ENCODE results near the gene CRTC1.

Gene CRTC1

DNA sequence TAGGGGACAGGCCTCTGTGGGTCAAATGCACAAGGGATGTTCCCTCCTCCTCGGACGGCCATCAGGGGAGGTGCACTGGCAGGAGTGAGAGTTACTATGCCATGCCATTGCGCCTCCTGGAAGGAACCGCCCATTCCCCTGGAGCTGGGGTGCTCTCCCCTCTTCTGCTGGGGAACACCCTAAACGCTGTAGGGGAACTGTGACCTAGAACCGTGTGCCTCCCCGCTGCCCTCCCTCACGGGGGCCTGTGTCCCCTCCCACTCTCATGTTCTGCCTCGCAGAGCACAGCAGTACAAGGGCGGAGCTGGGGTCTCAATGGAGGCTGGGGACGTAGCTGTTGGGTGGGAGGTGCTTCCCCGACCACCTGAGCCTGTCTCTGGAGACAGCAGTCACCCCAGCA, 17.2 kb upstream of the CRTC1 start:
- TF ChIP-seq, protein P1, sequence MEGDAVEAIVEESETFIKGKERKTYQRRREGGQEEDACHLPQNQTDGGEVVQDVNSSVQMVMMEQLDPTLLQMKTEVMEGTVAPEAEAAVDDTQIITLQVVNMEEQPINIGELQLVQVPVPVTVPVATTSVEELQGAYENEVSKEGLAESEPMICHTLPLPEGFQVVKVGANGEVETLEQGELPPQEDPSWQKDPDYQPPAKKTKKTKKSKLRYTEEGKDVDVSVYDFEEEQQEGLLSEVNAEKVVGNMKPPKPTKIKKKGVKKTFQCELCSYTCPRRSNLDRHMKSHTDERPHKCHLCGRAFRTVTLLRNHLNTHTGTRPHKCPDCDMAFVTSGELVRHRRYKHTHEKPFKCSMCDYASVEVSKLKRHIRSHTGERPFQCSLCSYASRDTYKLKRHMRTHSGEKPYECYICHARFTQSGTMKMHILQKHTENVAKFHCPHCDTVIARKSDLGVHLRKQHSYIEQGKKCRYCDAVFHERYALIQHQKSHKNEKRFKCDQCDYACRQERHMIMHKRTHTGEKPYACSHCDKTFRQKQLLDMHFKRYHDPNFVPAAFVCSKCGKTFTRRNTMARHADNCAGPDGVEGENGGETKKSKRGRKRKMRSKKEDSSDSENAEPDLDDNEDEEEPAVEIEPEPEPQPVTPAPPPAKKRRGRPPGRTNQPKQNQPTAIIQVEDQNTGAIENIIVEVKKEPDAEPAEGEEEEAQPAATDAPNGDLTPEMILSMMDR (IDR thresholded peaks at IDR 0.05; ENCODE audit: borderline replicate concordance, extremely low read depth, low read length, poor library complexity, severe bottlenecking), result no peak
- TF ChIP-seq EZH2 (IDR thresholded peaks at IDR 0.05; ENCODE audit: borderline replicate concordance, low read depth, low read length, severe bottlenecking), result no peak
- no peak overlapping the region for H3K9ac ChIP-seq (ENCODE audit: low read depth, low read length)

DNA sequence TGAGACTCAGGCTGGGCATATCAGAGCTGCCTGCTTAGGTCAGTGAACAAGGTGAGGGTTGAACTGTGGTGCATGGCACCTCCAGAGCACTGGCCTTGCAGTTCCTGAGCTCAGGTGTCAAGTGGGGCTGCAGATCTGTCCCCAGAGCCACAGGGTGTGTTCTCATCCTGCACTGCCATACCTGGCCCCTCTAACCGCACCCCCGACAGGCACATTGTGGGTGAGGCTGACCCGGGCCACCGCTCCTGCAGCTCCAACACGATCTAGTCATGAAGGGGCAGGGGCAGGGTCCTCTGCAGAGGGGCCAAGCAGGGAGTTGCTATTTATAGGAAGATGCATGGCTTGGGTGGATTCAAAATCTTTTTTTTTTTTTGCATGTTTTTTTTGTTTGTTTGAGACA, 16.7 kb upstream of the CRTC1 start:
- Histone ChIP-seq H4K20me1 (ENCODE audit: insufficient read depth, low read length) (peaks cover 36% of the 10 kb centered on the region), H3K4me2 (ENCODE audit: insufficient read depth, low read length) (no peak overlapping the region), H3K9ac (ENCODE audit: low read depth, low read length) (no peak overlapping the region), H3K79me2 (ENCODE audit: insufficient read depth, low read length) (peaks cover 21% of the 10 kb centered on the region), H3K4me1 (ENCODE audit: insufficient read depth, low read length) (no peaks in the 10 kb centered on the region), H3K36me3 (ENCODE audit: insufficient read depth, low read length) (peaks cover 70% of the 10 kb centered on the region), H3K27ac (ENCODE audit: low read length) (no peak overlapping the region), H2AFZ (ENCODE audit: low read depth, low read length) (no peak overlapping the region), H3K4me3 (ENCODE audit: low read depth in 1 of 2, low read length in 2 of 2) (no peak overlapping the region), H3K27me3 (ENCODE audit: insufficient read depth, low read length, poor library complexity) (no peaks in the 10 kb centered on the region), H3K9me3 (ENCODE audit: insufficient read depth, low read length, severe bottlenecking) (no peaks in the 10 kb centered on the region)
- no peak for TF ChIP-seq EZH2 (IDR thresholded peaks at IDR 0.05; ENCODE audit: borderline replicate concordance, low read depth, low read length, severe bottlenecking)
- TF ChIP-seq, protein P1 (IDR thresholded peaks at IDR 0.05; ENCODE audit: borderline replicate concordance, extremely low read depth, low read length, poor library complexity, severe bottlenecking), result no peak
- DNase-seq (no peak), ATAC-seq (ENCODE audit: insufficient read depth, low read depth) (no peak)

More for the DNA sequence above, 17.2 kb upstream of the CRTC1 start:
- H4K20me1 ChIP-seq (ENCODE audit: insufficient read depth, low read length), result peaks cover 41% of the 10 kb centered on the region
- no peak overlapping the region for H3K4me2 ChIP-seq (ENCODE audit: insufficient read depth, low read length)
- ATAC-seq (ENCODE audit: insufficient read depth, low read depth) (no peak), DNase-seq (no peak)
- no peak overlapping the region for H3K4me3 ChIP-seq (ENCODE audit: low read depth in 1 of 2, low read length in 2 of 2)
- peaks cover 67% of the 10 kb centered on the region for H3K36me3 ChIP-seq (ENCODE audit: insufficient read depth, low read length)
- no peaks in the 10 kb centered on the region for H3K4me1 ChIP-seq (ENCODE audit: insufficient read depth, low read length)
- H3K27ac ChIP-seq (ENCODE audit: low read length), result no peak overlapping the region
- H3K27me3 ChIP-seq (ENCODE audit: insufficient read depth, low read length, poor library complexity), result no peaks in the 10 kb centered on the region
- H3K9me3 ChIP-seq (ENCODE audit: insufficient read depth, low read length, severe bottlenecking), result no peaks in the 10 kb centered on the region
- H3K79me2 ChIP-seq (ENCODE audit: insufficient read depth, low read length), result peaks cover 26% of the 10 kb centered on the region
- no peak overlapping the region for H2AFZ ChIP-seq (ENCODE audit: low read depth, low read length)

DNA sequence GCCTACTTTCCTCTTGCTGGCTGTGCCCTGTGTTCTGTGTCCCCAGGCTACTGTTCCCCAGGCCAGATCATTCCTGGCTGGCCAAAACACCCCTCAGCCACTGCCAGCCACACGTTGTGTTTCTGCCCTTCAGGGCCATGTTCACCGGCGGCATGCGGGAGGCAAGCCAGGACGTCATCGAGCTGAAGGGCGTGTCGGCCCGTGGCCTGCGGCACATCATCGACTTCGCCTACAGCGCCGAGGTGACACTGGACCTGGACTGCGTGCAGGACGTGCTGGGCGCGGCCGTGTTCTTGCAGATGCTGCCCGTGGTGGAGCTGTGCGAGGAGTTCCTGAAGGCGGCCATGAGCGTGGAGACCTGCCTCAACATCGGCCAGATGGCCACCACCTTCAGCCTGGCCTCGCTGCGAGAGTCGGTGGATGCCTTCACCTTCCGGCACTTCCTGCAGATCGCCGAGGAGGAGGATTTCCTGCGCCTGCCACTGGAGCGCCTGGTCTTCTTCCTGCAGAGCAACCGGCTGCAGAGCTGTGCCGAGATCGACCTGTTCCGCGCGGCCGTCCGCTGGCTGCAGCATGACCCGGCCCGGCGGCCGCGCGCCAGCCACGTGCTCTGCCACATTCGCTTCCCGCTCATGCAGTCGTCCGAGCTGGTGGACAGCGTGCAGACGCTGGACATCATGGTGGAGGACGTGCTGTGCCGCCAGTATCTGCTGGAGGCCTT, 15.8 kb upstream of the CRTC1 start:
- no peak overlapping the region for H3K4me2 ChIP-seq (ENCODE audit: insufficient read depth, low read length)
- no peak for ATAC-seq (ENCODE audit: insufficient read depth, low read depth)
- peaks cover 27% of the 10 kb centered on the region for H4K20me1 ChIP-seq (ENCODE audit: insufficient read depth, low read length)
- H3K36me3 ChIP-seq (ENCODE audit: insufficient read depth, low read length), result peaks cover 73% of the 10 kb centered on the region
- DNase-seq, result no peak
- TF ChIP-seq, protein P1 (IDR thresholded peaks at IDR 0.05; ENCODE audit: borderline replicate concordance, extremely low read depth, low read length, poor library complexity, severe bottlenecking), result no peak
- TF ChIP-seq EZH2 (IDR thresholded peaks at IDR 0.05; ENCODE audit: borderline replicate concordance, low read depth, low read length, severe bottlenecking), result no peak
- H3K79me2 ChIP-seq (ENCODE audit: insufficient read depth, low read length), result peaks cover 12% of the 10 kb centered on the region
- H3K4me3 ChIP-seq (ENCODE audit: low read depth in 1 of 2, low read length in 2 of 2), result no peak overlapping the region
- H3K9me3 ChIP-seq (ENCODE audit: insufficient read depth, low read length, severe bottlenecking), result no peaks in the 10 kb centered on the region
- no peak overlapping the region for H3K27ac ChIP-seq (ENCODE audit: low read length)
- H3K9ac ChIP-seq (ENCODE audit: low read depth, low read length), result no peak overlapping the region
- no peaks in the 10 kb centered on the region for H3K4me1 ChIP-seq (ENCODE audit: insufficient read depth, low read length)
- H3K27me3 ChIP-seq (ENCODE audit: insufficient read depth, low read length, poor library complexity), result no peaks in the 10 kb centered on the region
- no peak overlapping the region for H2AFZ ChIP-seq (ENCODE audit: low read depth, low read length)
